ENCODE results near the gene KCNK16.

Gene KCNK16

DNA sequence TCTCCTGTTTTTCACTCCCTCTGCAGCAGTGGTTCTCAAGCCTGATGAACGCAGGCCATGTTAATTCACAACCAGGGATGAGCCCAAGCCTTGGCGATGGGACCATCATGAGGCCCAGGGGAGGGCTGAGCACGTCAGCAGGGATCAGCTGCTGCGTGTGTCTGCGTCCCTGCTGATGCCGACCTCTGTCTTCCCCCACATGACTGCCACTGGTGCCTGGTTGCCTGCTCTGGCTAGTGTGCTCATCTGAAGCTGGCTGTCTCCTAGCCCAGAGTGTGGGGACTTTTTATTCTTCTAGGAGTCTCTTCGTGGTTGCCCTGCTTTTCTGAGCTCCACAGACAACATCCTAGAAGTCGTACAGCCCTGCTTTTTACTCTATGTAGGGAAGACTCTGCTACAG, 40.8 kb upstream of the KCNK16 start:
- TF ChIP-seq, protein P1, sequence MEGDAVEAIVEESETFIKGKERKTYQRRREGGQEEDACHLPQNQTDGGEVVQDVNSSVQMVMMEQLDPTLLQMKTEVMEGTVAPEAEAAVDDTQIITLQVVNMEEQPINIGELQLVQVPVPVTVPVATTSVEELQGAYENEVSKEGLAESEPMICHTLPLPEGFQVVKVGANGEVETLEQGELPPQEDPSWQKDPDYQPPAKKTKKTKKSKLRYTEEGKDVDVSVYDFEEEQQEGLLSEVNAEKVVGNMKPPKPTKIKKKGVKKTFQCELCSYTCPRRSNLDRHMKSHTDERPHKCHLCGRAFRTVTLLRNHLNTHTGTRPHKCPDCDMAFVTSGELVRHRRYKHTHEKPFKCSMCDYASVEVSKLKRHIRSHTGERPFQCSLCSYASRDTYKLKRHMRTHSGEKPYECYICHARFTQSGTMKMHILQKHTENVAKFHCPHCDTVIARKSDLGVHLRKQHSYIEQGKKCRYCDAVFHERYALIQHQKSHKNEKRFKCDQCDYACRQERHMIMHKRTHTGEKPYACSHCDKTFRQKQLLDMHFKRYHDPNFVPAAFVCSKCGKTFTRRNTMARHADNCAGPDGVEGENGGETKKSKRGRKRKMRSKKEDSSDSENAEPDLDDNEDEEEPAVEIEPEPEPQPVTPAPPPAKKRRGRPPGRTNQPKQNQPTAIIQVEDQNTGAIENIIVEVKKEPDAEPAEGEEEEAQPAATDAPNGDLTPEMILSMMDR (conservative IDR thresholded peaks at IDR 0.05; ENCODE audit: control insufficient read depth, insufficient read depth, low read depth, low read length) = no peak
- DNase-seq (ENCODE audit: low read depth) = no peak
- H3K4me3 ChIP-seq (ENCODE audit: control insufficient read depth, low read depth, low read length) = no peak overlapping the region

DNA sequence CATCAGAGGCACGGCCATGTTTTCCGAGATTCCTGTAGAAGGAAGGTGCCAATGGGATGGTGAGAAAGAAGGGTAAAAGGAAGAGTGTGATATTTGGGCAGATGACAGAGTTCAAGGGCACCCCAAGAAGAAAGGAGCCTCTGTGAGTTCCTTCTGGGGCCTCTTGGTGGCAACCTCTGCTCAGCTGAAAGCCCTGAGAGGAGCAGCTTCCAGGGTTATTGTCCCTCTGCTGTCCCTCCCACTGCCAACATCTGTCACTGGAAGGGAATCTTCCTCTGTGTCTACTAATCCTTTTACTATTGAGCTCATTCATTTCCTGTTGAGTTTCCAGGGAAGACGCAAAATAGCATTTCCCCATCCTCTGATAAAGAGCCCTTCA, 40.0 kb upstream of the KCNK16 start:
- DNase-seq (ENCODE audit: low read depth) = no peak
- TF ChIP-seq, protein P1 (conservative IDR thresholded peaks at IDR 0.05; ENCODE audit: control insufficient read depth, insufficient read depth, low read depth, low read length) = no peak
- H3K4me3 ChIP-seq (ENCODE audit: control insufficient read depth, low read depth, low read length) = no peak overlapping the region

DNA sequence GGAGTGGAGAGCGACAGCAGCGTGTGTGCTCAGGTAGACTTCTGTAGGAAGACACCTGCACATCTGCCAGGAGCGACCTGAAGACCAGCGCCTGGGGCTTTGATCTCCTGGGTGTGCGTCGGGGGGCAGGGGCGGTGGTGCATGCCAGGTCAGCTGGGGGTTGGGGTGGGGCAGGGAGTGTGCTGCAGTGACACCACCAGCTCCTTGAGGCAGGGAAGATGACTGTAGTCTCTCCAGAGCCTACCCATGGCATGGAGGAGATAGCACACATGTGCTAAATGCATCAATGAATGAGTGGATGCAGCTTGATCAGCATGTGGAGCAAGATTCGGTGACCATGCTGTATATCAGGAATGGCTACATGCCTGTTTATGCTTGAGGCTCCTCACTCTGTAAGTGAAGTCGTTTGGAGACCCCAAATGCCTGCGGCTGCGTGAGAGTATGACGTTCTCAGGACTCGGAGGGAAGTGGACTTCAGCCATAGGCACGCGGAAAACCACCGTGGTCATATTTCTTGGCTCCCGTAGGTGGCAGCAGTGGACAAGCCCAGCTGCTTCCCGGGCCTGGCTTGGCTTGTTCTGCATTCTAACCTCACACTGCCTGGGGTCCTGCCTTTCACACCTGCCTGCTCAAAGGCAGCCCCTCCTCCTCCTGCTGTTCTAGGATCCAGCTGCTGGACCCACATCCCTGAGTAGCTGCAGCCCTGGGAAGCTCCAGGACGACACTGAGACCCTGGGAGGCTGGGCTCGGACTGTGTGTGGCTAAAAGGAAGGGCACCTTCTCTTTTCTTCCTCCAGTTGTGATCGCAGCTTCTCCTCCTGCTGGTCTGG, 39.4 kb upstream of the KCNK16 start:
- peak; percentile 62 for DNase-seq (ENCODE audit: low read depth)
- H3K4me3 ChIP-seq (ENCODE audit: control insufficient read depth, low read depth, low read length) = no peak overlapping the region
- TF ChIP-seq, protein P1 (conservative IDR thresholded peaks at IDR 0.05; ENCODE audit: control insufficient read depth, insufficient read depth, low read depth, low read length) = peak; percentile 81

DNA sequence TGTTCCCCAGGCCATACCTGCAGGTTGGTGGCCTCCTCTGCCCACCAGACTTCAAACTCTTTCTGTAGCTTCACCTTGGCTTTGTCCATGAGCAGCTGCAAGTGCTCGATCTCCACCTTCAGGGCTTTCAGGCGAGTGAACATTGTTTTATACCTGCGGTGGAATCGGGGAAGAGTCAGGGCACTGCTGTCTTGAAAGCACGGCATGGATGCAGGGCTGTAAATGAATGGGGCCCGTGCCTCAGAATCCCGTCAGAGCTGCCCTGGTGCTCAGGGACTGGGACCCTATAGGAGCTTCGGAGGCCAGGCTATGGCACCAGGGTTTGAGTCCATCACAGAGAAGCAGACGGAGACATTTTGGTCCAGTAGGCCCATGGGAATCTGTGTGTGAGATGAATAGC, 37.9 kb upstream of the KCNK16 start:
- no peak for DNase-seq (ENCODE audit: low read depth)
- no peak overlapping the region for H3K4me3 ChIP-seq (ENCODE audit: control insufficient read depth, low read depth, low read length)
- TF ChIP-seq, protein P1 (conservative IDR thresholded peaks at IDR 0.05; ENCODE audit: control insufficient read depth, insufficient read depth, low read depth, low read length) = no peak

DNA sequence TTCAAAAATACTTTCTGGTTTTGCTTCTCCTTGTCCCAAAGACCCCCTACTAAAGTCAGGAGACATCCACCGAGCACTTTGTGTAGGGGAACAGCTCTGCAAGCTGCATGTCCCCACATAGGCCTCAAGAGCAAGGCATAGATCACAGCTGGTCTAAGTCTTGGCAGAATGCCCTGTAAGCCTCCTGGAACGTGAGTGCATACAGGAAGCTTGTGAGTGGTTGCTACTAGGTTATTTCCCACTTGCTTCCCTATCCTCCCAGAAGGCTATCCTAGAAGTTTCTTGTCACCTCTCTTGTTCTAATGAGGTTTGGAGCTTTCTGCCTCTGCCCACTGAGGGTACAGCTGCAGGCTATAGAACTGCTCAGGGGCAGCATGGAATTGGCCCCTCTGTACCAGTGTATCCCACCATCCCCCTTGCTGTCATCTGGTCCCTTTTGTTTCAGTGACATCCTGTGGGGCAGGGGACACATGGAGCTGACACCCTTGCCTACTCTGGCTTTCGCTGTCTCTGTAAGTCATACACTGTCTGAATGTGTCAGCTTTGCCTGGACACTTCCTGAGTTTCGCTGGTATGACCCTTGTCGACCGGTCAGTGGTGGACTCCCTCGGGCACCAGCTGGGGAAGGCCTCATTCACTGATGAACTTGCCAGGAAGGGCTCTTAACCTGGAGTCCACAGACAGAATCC, 35.6 kb upstream of the KCNK16 start:
- TF ChIP-seq, protein P1 (conservative IDR thresholded peaks at IDR 0.05; ENCODE audit: control insufficient read depth, insufficient read depth, low read depth, low read length) = no peak
- no peak overlapping the region for H3K4me3 ChIP-seq (ENCODE audit: control insufficient read depth, low read depth, low read length)
- peak; percentile 61 for DNase-seq (ENCODE audit: low read depth)

DNA sequence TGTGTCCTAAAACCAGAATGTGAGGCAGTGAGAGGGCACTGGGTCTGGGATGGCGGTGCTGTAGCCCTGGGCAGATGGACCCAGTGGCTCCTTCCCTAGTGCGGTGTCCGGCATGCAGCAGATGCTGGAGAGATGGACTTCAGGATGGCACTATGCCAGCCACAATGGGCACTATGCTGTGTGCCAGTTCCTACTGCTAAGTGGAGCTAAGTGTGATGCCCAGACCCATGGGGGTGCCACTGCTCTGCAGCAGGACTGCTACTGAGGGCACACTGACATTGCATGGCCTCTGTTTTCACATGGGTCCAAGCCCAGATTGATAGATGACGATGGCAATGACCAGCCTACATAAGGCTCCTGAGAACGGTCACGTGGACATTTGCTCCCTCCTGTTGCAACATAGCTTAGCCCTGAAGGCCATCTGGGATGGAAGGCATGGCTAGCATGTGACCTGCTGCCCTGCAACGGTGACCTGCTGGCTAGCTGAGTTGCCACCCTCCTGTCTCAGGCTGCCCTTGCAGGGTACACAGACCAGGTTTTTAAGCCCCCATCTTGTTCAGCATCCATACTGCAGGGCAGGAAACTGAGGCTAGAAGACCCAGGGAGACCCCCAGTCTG, 31.3 kb upstream of the KCNK16 start:
- TF ChIP-seq, protein P1 (conservative IDR thresholded peaks at IDR 0.05; ENCODE audit: control insufficient read depth, insufficient read depth, low read depth, low read length) = no peak
- no peak overlapping the region for H3K4me3 ChIP-seq (ENCODE audit: control insufficient read depth, low read depth, low read length)
- DNase-seq (ENCODE audit: low read depth) = no peak
